Mesothelial cell of epicardium (in vitro differentiated cells): ENCODE results near the gene BEST4. TPM values are rescaled to one million over a fixed set of nuclear protein-coding genes. Genes with fewer than 3 reads are reported as not detected.

ENCODE experiments used
- DNase-seq, 2 experiments: peaks; one replicate each; pipeline ENCODE4 v3.0.0; 2021; ENCODE audit warnings: low spot score in 2 of 2; ENCODE audit not compliant: unreplicated experiment in 2 of 2
- H3K27ac Mint-ChIP-seq: 2 replicates; pipeline ENCODE4 v1.8.0; 2021; ENCODE audit warnings: mixed read lengths
- H3K27me3 Mint-ChIP-seq: 2 replicates; pipeline ENCODE4 v1.8.0; 2021; ENCODE audit warnings: low read depth, mixed read lengths
- H3K36me3 Mint-ChIP-seq: 2 replicates; pipeline ENCODE4 v1.8.0; 2021; ENCODE audit warnings: mixed read lengths
- H3K4me1 Mint-ChIP-seq: 2 replicates; pipeline ENCODE4 v1.8.0; 2021; ENCODE audit warnings: mixed read lengths
- H3K4me3 Mint-ChIP-seq: 2 replicates; pipeline ENCODE4 v1.8.0; 2021; ENCODE audit warnings: mild to moderate bottlenecking, moderate library complexity, mixed read lengths
- H3K9me3 Mint-ChIP-seq: 2 replicates; pipeline ENCODE4 v1.8.0; 2021; ENCODE audit warnings: mixed read lengths
- total RNA-seq: library from RNA; stranded (reverse); gene quantifications from 3 replicates; pipeline ENCODE4 v1.2.1, GENCODE V29; 2021
- TF ChIP-seq, protein P1 (sequence below): fragments of 200-600 bp; sonication (generic); IDR thresholded peaks from one replicate; pipeline ENCODE4 v1.5.0; 2021; ENCODE audit warnings: antibody characterized with exemption; ENCODE audit not compliant: unreplicated experiment

BEST4 gene
- total RNA-seq, 1 donor from 2014 or later: 1.4 TPM

- Mint-ChIP-seq H3K27me3 (no peaks in the 10 kb centered on the region), H3K4me1 (peaks cover 25% of the 10 kb centered on the region), H3K27ac (no peak overlapping the region), H3K36me3 (no peaks in the 10 kb centered on the region), H3K4me3 (no peak overlapping the region), H3K9me3 (no peaks in the 10 kb centered on the region)
- TF ChIP-seq, protein P1, sequence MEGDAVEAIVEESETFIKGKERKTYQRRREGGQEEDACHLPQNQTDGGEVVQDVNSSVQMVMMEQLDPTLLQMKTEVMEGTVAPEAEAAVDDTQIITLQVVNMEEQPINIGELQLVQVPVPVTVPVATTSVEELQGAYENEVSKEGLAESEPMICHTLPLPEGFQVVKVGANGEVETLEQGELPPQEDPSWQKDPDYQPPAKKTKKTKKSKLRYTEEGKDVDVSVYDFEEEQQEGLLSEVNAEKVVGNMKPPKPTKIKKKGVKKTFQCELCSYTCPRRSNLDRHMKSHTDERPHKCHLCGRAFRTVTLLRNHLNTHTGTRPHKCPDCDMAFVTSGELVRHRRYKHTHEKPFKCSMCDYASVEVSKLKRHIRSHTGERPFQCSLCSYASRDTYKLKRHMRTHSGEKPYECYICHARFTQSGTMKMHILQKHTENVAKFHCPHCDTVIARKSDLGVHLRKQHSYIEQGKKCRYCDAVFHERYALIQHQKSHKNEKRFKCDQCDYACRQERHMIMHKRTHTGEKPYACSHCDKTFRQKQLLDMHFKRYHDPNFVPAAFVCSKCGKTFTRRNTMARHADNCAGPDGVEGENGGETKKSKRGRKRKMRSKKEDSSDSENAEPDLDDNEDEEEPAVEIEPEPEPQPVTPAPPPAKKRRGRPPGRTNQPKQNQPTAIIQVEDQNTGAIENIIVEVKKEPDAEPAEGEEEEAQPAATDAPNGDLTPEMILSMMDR: no peak
- DNase-seq: no peak
These were observed 464 bp downstream of the BEST4 start for GRCh38 chr1:44787506-44787905.

GRCh38 chr1:44786841-44787426, 1.0 kb downstream of the BEST4 start:
- TF ChIP-seq, protein P1: no peak
- H3K4me3 Mint-ChIP-seq: no peak overlapping the region
- H3K27me3 Mint-ChIP-seq: no peaks in the 10 kb centered on the region
- no peaks in the 10 kb centered on the region for H3K36me3 Mint-ChIP-seq
- no peaks in the 10 kb centered on the region for H3K9me3 Mint-ChIP-seq
- H3K27ac Mint-ChIP-seq: peak overlapping the region; percentile 92
- no peak for DNase-seq
- peaks cover 25% of the 10 kb centered on the region for H3K4me1 Mint-ChIP-seq

GRCh38 chr1:44786138-44786840, 1.7 kb downstream of the BEST4 start:
- H3K4me1 Mint-ChIP-seq: peaks cover 23% of the 10 kb centered on the region
- no peaks in the 10 kb centered on the region for H3K9me3 Mint-ChIP-seq
- TF ChIP-seq, protein P1: peak; percentile 100
- peak overlapping the region; percentile 59 for H3K4me3 Mint-ChIP-seq
- peak; percentile 64 to 87 for DNase-seq
- no peaks in the 10 kb centered on the region for H3K27me3 Mint-ChIP-seq
- peaks cover 3% of the 10 kb centered on the region for H3K36me3 Mint-ChIP-seq
- peak overlapping the region; percentile 92 for H3K27ac Mint-ChIP-seq

GRCh38 chr1:44785501-44786137, 2.4 kb downstream of the BEST4 start:
- no peak for DNase-seq
- H3K4me3 Mint-ChIP-seq: peak overlapping the region; percentile 59
- H3K27ac Mint-ChIP-seq: no peak overlapping the region
- H3K27me3 Mint-ChIP-seq: no peaks in the 10 kb centered on the region
- peaks cover 5% of the 10 kb centered on the region for H3K36me3 Mint-ChIP-seq
- TF ChIP-seq, protein P1: no peak
- H3K4me1 Mint-ChIP-seq: peaks cover 23% of the 10 kb centered on the region
- H3K9me3 Mint-ChIP-seq: no peaks in the 10 kb centered on the region

DNA sequence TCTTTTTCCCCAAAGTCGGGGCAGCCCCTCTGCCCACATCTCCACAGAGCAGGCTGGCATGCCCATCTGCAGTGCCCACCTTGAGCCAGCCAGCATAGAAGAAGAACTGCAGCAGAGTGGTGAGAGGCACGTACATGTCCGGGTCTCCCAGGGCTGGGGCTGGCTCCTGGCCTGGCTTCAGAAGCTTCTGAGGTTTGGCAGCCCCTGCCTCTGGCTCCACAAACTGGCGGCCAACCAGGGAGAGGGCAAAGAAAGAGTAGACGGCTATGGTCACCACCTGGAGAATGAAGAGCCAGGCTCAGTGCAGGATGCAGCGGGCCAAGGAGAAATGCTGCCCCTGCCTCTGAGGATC, 3.0 kb downstream of the BEST4 start:
- peaks cover 11% of the 10 kb centered on the region for H3K36me3 Mint-ChIP-seq
- no peak overlapping the region for H3K27ac Mint-ChIP-seq
- TF ChIP-seq, protein P1: no peak
- H3K4me1 Mint-ChIP-seq: peaks cover 23% of the 10 kb centered on the region
- H3K27me3 Mint-ChIP-seq: no peaks in the 10 kb centered on the region
- H3K4me3 Mint-ChIP-seq: peak overlapping the region; percentile 59
- H3K9me3 Mint-ChIP-seq: no peaks in the 10 kb centered on the region
- no peak for DNase-seq
